GM04503 (cell line): Measurements from ENCODE around the gene HOXD3.

Experiments used
- DNase-seq: peaks from one replicate; pipeline ENCODE4 v3.0.0-alpha.2; 2012; ENCODE audit warnings: low read depth

The HOXD3 gene

DNA sequence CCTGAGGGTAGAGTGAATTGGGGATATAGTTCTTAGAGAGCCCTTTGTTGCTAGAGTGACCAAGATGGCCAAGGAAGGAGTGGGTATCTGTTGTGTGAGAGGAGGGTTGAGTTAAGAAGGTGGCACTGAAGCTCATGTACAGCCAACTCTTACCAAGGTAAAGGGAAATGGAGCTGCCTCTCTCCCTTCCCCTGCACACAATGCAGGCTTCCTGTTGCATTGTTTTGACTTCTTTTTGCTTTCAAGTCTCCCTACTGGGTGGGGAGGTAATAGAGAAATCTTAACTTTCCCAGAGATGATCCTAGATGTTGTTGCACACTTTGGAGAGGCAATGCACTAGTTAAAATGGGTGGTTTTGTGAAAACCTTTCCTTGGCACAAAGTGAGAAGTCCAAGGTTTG lies 55.2 kb downstream of the HOXD3 start:
- no peak for DNase-seq

DNA sequence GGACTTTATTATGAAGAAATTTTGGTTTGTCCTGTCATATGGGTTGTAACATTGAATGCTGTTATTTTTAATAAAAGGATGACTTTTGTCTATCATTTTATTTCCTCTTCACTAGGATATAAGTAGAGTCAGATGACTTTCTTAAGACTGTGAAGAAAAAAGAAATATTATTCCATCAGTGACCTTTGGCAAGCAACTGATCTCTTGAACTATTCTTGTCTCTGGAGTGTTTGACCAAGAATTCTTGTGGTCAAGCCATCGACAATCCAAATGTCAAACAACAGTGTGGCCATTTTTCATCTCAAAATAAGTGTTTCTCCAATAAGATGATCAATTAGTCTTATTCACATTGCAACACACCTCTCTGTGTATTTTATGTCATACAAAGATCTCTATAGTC lies 56.3 kb downstream of the HOXD3 start:
- no peak for DNase-seq
